GM21360 (cell line): ENCODE data around the gene DDC.

Experiments
- ATAC-seq: cut with Tn5 transposase; IDR thresholded peaks from one replicate; pipeline ENCODE4 v1.9.1; 2021; ENCODE audit warnings: mild to moderate bottlenecking, moderate library complexity; ENCODE audit not compliant: unreplicated experiment

Gene DDC

GRCh38 chr7:50564640-50565558 lies at the start of gene DDC:
DDC (minus strand) TSS chr7:50565405; CDS start chr7:50544085, 21,320 bp downstream.
- ATAC-seq = no peak

- no peak for ATAC-seq
Observed at GRCh38 chr7:50613473-50613872, 48.3 kb upstream of the DDC start.

GRCh38 chr7:50612704-50613103 lies 47.5 kb upstream of the DDC start:
- ATAC-seq = no peak

GRCh38 chr7:50610521-50611277 lies 45.5 kb upstream of the DDC start:
- no peak for ATAC-seq

- no peak for ATAC-seq
Observed at GRCh38 chr7:50608196-50608906, 43.1 kb upstream of the DDC start.

- no peak for ATAC-seq
Observed at GRCh38 chr7:50607524-50608125, 42.4 kb upstream of the DDC start.

- no peak for ATAC-seq
Observed at GRCh38 chr7:50605059-50605458, 39.9 kb upstream of the DDC start.

- no peak for ATAC-seq
Observed at GRCh38 chr7:50603287-50603686, 38.1 kb upstream of the DDC start.

GRCh38 chr7:50599385-50599784 lies 34.2 kb upstream of the DDC start:
- ATAC-seq = no peak

- ATAC-seq = no peak
Observed at GRCh38 chr7:50598460-50599343, 33.5 kb upstream of the DDC start.

GRCh38 chr7:50596484-50596883 lies 31.3 kb upstream of the DDC start:
- ATAC-seq = no peak

- ATAC-seq = no peak
Observed at GRCh38 chr7:50595491-50596102, 30.4 kb upstream of the DDC start.

GRCh38 chr7:50594734-50595485 lies 29.7 kb upstream of the DDC start:
- ATAC-seq = no peak

GRCh38 chr7:50594136-50594535 lies 28.9 kb upstream of the DDC start:
- ATAC-seq = no peak

- no peak for ATAC-seq
Observed at GRCh38 chr7:50592940-50593339, 27.7 kb upstream of the DDC start.

- ATAC-seq = no peak
Observed at GRCh38 chr7:50591480-50592438, 26.6 kb upstream of the DDC start.

GRCh38 chr7:50591098-50591479 lies 25.9 kb upstream of the DDC start:
- ATAC-seq = no peak

GRCh38 chr7:50590535-50590934 lies 25.3 kb upstream of the DDC start:
- no peak for ATAC-seq
